ENCODE measurements around the gene DNAJC13.

DNA sequence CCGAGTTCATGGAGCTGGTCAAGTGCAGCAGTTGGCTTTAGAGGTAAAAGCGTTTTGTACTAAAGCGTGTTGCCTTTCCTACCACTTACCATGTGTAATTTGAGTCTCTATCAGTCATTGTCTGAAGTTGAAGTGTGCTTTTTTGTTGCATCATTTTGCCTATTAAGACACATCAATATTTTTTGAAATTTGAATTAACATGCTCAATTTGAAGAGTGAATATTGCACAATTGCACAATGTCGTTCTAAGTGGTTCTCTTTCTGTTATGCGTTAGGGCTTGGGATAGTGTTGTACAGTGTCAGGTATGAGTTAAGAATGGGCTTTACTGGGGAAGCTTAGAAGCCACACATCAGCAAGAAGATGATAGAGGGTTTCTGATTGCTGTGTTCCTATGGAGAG, 95.8 kb downstream of the DNAJC13 start:
- no peak for TF ChIP-seq EZH2 (IDR thresholded peaks at IDR 0.05; ENCODE audit: borderline replicate concordance, low read depth, low read length, severe bottlenecking)
- TF ChIP-seq, protein P1, sequence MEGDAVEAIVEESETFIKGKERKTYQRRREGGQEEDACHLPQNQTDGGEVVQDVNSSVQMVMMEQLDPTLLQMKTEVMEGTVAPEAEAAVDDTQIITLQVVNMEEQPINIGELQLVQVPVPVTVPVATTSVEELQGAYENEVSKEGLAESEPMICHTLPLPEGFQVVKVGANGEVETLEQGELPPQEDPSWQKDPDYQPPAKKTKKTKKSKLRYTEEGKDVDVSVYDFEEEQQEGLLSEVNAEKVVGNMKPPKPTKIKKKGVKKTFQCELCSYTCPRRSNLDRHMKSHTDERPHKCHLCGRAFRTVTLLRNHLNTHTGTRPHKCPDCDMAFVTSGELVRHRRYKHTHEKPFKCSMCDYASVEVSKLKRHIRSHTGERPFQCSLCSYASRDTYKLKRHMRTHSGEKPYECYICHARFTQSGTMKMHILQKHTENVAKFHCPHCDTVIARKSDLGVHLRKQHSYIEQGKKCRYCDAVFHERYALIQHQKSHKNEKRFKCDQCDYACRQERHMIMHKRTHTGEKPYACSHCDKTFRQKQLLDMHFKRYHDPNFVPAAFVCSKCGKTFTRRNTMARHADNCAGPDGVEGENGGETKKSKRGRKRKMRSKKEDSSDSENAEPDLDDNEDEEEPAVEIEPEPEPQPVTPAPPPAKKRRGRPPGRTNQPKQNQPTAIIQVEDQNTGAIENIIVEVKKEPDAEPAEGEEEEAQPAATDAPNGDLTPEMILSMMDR (IDR thresholded peaks at IDR 0.05; ENCODE audit: borderline replicate concordance, extremely low read depth, low read length, poor library complexity, severe bottlenecking) = no peak
